ENCODE measurements around the gene PPFIBP1. TPM values are rescaled to one million over a fixed set of nuclear protein-coding genes. Genes with fewer than 3 reads are reported as not detected.

PPFIBP1 gene
- total RNA-seq, 3 donors from 2014 or later = 37.0 to 79.4 (median 40.4) TPM

DNA sequence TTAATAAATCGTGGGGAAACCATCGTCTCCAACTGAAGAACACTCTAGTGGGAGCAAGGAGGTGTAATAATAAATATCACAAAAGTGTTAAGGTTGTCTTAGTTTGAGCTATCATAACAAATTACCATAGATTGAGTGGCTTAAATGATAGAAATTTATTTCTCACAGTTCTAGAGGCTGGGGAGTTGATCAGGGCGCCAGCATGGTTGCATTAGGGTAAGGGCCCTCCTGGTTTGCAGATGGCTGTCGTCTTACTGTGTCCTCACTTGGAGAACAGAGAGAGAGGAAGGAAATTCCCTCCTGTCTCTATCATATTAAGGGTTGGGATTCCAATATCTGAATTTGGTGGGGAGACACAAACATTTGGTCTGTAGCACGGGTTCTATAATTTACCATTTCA lies 219.6 kb downstream of the PPFIBP1 start:
- Histone ChIP-seq H3K9me3 (no peaks in the 10 kb centered on the region), H3K4me1 (ENCODE audit: low read depth) (no peaks in the 10 kb centered on the region), H3K36me3 (ENCODE audit: low read depth) (no peaks in the 10 kb centered on the region), H3K4me3 (no peak overlapping the region)
- ATAC-seq = no peak
- DNase-seq = no peak
- TF ChIP-seq, protein P1, sequence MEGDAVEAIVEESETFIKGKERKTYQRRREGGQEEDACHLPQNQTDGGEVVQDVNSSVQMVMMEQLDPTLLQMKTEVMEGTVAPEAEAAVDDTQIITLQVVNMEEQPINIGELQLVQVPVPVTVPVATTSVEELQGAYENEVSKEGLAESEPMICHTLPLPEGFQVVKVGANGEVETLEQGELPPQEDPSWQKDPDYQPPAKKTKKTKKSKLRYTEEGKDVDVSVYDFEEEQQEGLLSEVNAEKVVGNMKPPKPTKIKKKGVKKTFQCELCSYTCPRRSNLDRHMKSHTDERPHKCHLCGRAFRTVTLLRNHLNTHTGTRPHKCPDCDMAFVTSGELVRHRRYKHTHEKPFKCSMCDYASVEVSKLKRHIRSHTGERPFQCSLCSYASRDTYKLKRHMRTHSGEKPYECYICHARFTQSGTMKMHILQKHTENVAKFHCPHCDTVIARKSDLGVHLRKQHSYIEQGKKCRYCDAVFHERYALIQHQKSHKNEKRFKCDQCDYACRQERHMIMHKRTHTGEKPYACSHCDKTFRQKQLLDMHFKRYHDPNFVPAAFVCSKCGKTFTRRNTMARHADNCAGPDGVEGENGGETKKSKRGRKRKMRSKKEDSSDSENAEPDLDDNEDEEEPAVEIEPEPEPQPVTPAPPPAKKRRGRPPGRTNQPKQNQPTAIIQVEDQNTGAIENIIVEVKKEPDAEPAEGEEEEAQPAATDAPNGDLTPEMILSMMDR (IDR thresholded peaks at IDR 0.05) = no peak
- intact Hi-C loops (cut with DNase I, micrococcal nuclease) = no loop called here

Other genes with a start within 250 kb of the PPFIBP1 start
- 1 to 10 TPM; 2.2 to 3.9 (median 3.6) TPM for gene BMAL2, start 191.4 kb upstream of the PPFIBP1 start, total RNA-seq
- not detected for gene SMCO2, start 77.5 kb upstream of the PPFIBP1 start, total RNA-seq
- gene REP15, start 172.2 kb downstream of the PPFIBP1 start, total RNA-seq = 10 to 100 TPM; 14.3 to 51.4 (median 51.1) TPM
- gene MRPS35, start 186.6 kb downstream of the PPFIBP1 start, total RNA-seq = 10 to 100 TPM; 50.2 to 72.6 (median 67.3) TPM

Measured in mucosa of descending colon (tissue), 3 donors.